Osteocyte (in vitro differentiated cells): ENCODE data around the gene WSCD1. TPM values are rescaled to one million over a fixed set of nuclear protein-coding genes. Genes with fewer than 3 reads are reported as not detected.

ENCODE experiments used
- DNase-seq: peaks from one replicate; pipeline ENCODE4 v3.0.0; 2021; ENCODE audit warnings: mixed read lengths; ENCODE audit not compliant: unreplicated experiment; ENCODE audit errors: extremely low spot score
- H3K27ac Mint-ChIP-seq: one replicate; pipeline ENCODE4 v1.8.0; 2021; ENCODE audit warnings: mild to moderate bottlenecking, mixed read lengths; ENCODE audit not compliant: unreplicated experiment
- H3K27me3 Mint-ChIP-seq: one replicate; pipeline ENCODE4 v1.8.0; 2021; ENCODE audit warnings: mixed read lengths; ENCODE audit not compliant: unreplicated experiment
- H3K36me3 Mint-ChIP-seq: one replicate; pipeline ENCODE4 v1.8.0; 2021; ENCODE audit warnings: mixed read lengths; ENCODE audit not compliant: unreplicated experiment
- H3K4me1 Mint-ChIP-seq: one replicate; pipeline ENCODE4 v1.8.0; 2021; ENCODE audit warnings: mixed read lengths; ENCODE audit not compliant: unreplicated experiment
- H3K4me3 Mint-ChIP-seq: one replicate; pipeline ENCODE4 v1.8.0; 2021; ENCODE audit warnings: mild to moderate bottlenecking, moderate library complexity, mixed read lengths; ENCODE audit not compliant: unreplicated experiment
- H3K9me3 Mint-ChIP-seq: one replicate; pipeline ENCODE4 v1.8.0; 2021; ENCODE audit warnings: mixed read lengths; ENCODE audit not compliant: unreplicated experiment
- CTCF ChIP-seq: fragments of 200-600 bp; sonication (generic); IDR thresholded peaks from 2 replicates; pipeline ENCODE4 v1.5.0; 2021; ENCODE audit warnings: antibody characterized with exemption, mild to moderate bottlenecking, moderate library complexity
- total RNA-seq: library from RNA; stranded (reverse); gene quantifications from 2 replicates; pipeline ENCODE4 v1.2.1, GENCODE V29; 2021

The WSCD1 gene
- total RNA-seq, 1 donor from 2014 or later, result 3.8 TPM

- H3K9me3 Mint-ChIP-seq, result no peaks in the 10 kb centered on the region
- DNase-seq, result no peak
- H3K4me3 Mint-ChIP-seq, result no peak overlapping the region
- H3K27me3 Mint-ChIP-seq, result no peaks in the 10 kb centered on the region
- H3K27ac Mint-ChIP-seq, result no peak overlapping the region
- H3K36me3 Mint-ChIP-seq, result no peaks in the 10 kb centered on the region
- no peak for TF ChIP-seq CTCF
- no peaks in the 10 kb centered on the region for H3K4me1 Mint-ChIP-seq
Observed at GRCh38 chr17:6095501-6095900, 25.3 kb downstream of the WSCD1 start.

GRCh38 chr17:6096201-6097004 is 26.2 kb downstream of the WSCD1 start:
- Mint-ChIP-seq H3K4me3 (no peak overlapping the region), H3K36me3 (no peaks in the 10 kb centered on the region), H3K27me3 (no peaks in the 10 kb centered on the region)

GRCh38 chr17:6097005-6097279 is 26.8 kb downstream of the WSCD1 start:
- no peaks in the 10 kb centered on the region for H3K36me3 Mint-ChIP-seq
- H3K27me3 Mint-ChIP-seq, result no peaks in the 10 kb centered on the region
- H3K4me1 Mint-ChIP-seq, result no peaks in the 10 kb centered on the region
- DNase-seq, result no peak
- no peaks in the 10 kb centered on the region for H3K9me3 Mint-ChIP-seq
- no peak overlapping the region for H3K27ac Mint-ChIP-seq
- H3K4me3 Mint-ChIP-seq, result no peak overlapping the region
- TF ChIP-seq CTCF, result no peak

More at GRCh38 chr17:6096201-6097004, 26.2 kb downstream of the WSCD1 start:
- H3K27ac Mint-ChIP-seq, result no peak overlapping the region
- H3K4me1 Mint-ChIP-seq, result no peaks in the 10 kb centered on the region
- H3K9me3 Mint-ChIP-seq, result no peaks in the 10 kb centered on the region
- no peak for DNase-seq
- TF ChIP-seq CTCF, result no peak

- no peaks in the 10 kb centered on the region for H3K36me3 Mint-ChIP-seq
- no peaks in the 10 kb centered on the region for H3K27me3 Mint-ChIP-seq
- no peaks in the 10 kb centered on the region for H3K4me1 Mint-ChIP-seq
- no peak for TF ChIP-seq CTCF
- no peak for DNase-seq
- H3K27ac Mint-ChIP-seq, result no peak overlapping the region
- no peaks in the 10 kb centered on the region for H3K9me3 Mint-ChIP-seq
- H3K4me3 Mint-ChIP-seq, result no peak overlapping the region
Observed at GRCh38 chr17:6098050-6098822, 28.1 kb downstream of the WSCD1 start.

- no peak overlapping the region for H3K27ac Mint-ChIP-seq
- TF ChIP-seq CTCF, result no peak
- H3K27me3 Mint-ChIP-seq, result no peaks in the 10 kb centered on the region
- H3K4me1 Mint-ChIP-seq, result no peaks in the 10 kb centered on the region
- no peaks in the 10 kb centered on the region for H3K36me3 Mint-ChIP-seq
- no peak overlapping the region for H3K4me3 Mint-ChIP-seq
- DNase-seq, result no peak
- no peaks in the 10 kb centered on the region for H3K9me3 Mint-ChIP-seq
Observed at GRCh38 chr17:6098823-6099180, 28.6 kb downstream of the WSCD1 start.
